T-helper 2 cell treated with Interferon-gamma antibody and Interleukin-4, amounts not matched to agents 5 μg/mL and 100 μg/mL, for 36 hours (primary cell): ENCODE measurements around the gene CCDC51.
A peak's percentile ranks its signal among the peaks of the same experiment; 100 is the strongest.

Experiments
- DNase-seq: peaks from one replicate; pipeline ENCODE4 v3.0.0; 2021; ENCODE audit warnings: low spot score
- H3K27ac Mint-ChIP-seq: one replicate; pipeline ENCODE4 v1.8.0; 2021; ENCODE audit warnings: mild to moderate bottlenecking, mixed read lengths
- H3K27me3 Mint-ChIP-seq: one replicate; pipeline ENCODE4 v1.8.0; 2021; ENCODE audit warnings: low read depth, mixed read lengths
- H3K36me3 Mint-ChIP-seq: one replicate; pipeline ENCODE4 v1.8.0; 2021; ENCODE audit warnings: low read depth, mixed read lengths
- H3K4me1 Mint-ChIP-seq: one replicate; pipeline ENCODE4 v1.8.0; 2021; ENCODE audit warnings: low read depth, mixed read lengths
- H3K4me3 Mint-ChIP-seq: one replicate; pipeline ENCODE4 v1.8.0; 2022; ENCODE audit warnings: mild to moderate bottlenecking, moderate library complexity, mixed read lengths
- H3K9me3 Mint-ChIP-seq: one replicate; pipeline ENCODE4 v1.8.0; 2021; ENCODE audit warnings: mixed read lengths

Gene CCDC51

GRCh38 chr3:48459331-48459730 is 19.4 kb upstream of the CCDC51 start:
- Mint-ChIP-seq H3K4me3 (no peak overlapping the region), H3K27ac (no peak overlapping the region), H3K9me3 (no peaks in the 10 kb centered on the region), H3K36me3 (peaks cover 43% of the 10 kb centered on the region), H3K27me3 (no peaks in the 10 kb centered on the region), H3K4me1 (peaks cover 2% of the 10 kb centered on the region)
- no peak for DNase-seq

DNA sequence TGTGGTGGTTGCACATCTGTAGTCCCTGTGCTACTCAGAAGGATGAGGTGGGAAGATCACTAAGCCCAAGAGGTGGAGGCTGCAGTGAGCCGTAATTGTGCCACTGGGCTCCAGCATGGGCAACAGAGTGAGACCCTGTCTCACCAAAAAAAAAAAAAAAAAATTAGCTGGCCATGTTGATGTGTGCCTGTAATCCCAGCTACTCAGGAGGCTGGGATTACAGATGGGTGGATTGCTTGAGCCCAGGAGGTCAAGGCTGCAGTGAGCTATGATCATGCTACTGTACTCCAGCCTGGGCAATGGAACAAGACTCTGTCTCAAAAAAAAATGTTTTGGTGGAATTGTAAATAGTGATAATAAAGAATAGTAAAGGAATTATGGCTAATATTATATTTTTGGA is 16.5 kb upstream of the CCDC51 start:
- Mint-ChIP-seq H3K9me3 (no peaks in the 10 kb centered on the region), H3K27me3 (no peaks in the 10 kb centered on the region), H3K27ac (no peak overlapping the region), H3K4me3 (no peak overlapping the region), H3K4me1 (peaks cover 2% of the 10 kb centered on the region), H3K36me3 (peaks cover 53% of the 10 kb centered on the region)
- DNase-seq = no peak

GRCh38 chr3:48451270-48451669 is 11.4 kb upstream of the CCDC51 start:
- H3K4me1 Mint-ChIP-seq = peaks cover 16% of the 10 kb centered on the region

DNA sequence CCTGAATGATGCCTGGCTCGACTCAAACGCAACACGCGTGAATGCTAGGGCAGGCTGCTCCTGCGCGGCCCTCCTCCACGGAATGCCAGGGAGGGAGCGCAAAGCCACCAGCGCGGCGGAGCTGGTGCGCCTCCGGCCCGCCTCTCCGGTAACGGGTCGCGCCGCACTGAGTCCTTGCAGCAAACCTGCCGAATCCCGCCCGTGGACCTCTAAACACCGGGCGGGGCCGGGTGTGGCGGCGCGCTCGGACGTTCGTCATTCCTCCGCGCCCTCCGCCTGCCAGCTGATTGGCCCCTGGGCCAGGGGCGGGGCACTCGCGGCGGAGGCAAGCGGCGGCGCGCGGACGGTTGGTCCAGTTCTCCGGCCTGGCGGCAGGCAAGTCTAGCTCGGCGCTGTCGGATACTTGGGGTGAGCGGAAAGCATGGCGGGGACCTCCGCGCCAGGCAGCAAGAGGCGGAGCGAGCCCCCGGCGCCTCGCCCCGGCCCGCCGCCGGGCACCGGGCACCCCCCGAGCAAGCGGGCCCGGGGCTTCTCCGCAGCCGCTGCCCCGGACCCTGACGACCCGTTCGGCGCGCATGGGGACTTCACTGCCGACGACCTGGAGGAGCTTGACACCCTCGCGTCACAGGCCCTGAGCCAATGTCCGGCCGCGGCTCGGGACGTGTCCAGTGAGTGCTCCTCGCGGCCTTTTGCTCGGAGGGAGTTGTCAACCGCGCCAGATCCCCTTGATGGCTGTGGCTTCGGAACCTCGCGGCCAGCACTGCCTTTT is 6.7 kb upstream of the CCDC51 start, which contains the start of gene ATRIP:
TSS of gene ATRIP (plus strand) at position 313 of the 769 bp plus-strand sequence. CDS start at position 422, 109 bp downstream.
- peaks cover 31% of the 10 kb centered on the region for H3K4me1 Mint-ChIP-seq
- DNase-seq = peak; percentile 93

More at GRCh38 chr3:48451270-48451669, 11.4 kb upstream of the CCDC51 start:
- Mint-ChIP-seq H3K27me3 (no peaks in the 10 kb centered on the region), H3K27ac (no peak overlapping the region), H3K9me3 (no peaks in the 10 kb centered on the region), H3K36me3 (peaks cover 37% of the 10 kb centered on the region), H3K4me3 (no peak overlapping the region)
- DNase-seq = no peak

GRCh38 chr3:48446043-48446424 is 6.1 kb upstream of the CCDC51 start:
- peaks cover 37% of the 10 kb centered on the region for H3K36me3 Mint-ChIP-seq

More for the DNA sequence above, 6.7 kb upstream of the CCDC51 start, which contains the start of gene ATRIP:
- H3K9me3 Mint-ChIP-seq = no peaks in the 10 kb centered on the region
- peak within 1 kb of the TSS; percentile 87 for H3K27ac Mint-ChIP-seq
- no peaks in the 10 kb centered on the region for H3K27me3 Mint-ChIP-seq
- H3K36me3 Mint-ChIP-seq = peaks cover 37% of the 10 kb centered on the region
- peak within 1 kb of the TSS; percentile 90 for H3K4me3 Mint-ChIP-seq

DNA sequence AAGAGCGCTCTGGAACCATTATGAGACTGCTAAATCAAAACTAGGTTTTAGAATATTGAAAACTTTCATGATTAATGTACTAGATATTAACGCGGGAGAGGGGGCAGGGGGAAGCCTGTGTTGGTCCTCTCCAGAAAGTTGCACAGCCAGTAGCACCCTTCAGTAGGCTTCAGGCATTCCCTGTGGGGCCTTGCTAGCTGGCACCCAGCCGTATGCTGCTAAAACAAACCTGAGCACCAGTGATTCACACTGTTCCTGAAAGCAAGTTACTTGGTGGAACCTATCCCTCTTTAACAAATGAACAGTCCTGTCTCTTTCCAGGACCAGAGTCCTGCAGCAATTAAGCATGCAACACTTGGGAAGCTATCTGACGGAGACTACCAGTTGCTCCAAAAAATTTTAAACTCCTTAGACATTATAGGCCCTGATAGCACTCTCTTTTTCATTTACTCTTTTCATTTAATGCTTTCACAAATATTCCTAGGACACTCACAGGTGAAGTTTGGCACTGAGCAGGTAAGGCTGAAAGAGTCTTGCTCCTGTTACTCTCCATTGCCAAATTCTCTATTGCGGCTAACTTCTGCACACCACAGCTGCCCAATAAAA is 5.5 kb upstream of the CCDC51 start:
- Mint-ChIP-seq H3K9me3 (no peaks in the 10 kb centered on the region), H3K4me1 (peaks cover 34% of the 10 kb centered on the region), H3K4me3 (peak overlapping the region; percentile 87), H3K27ac (peak overlapping the region; percentile 87), H3K27me3 (no peaks in the 10 kb centered on the region), H3K36me3 (peaks cover 42% of the 10 kb centered on the region)
- no peak for DNase-seq

More at GRCh38 chr3:48446043-48446424, 6.1 kb upstream of the CCDC51 start:
- no peaks in the 10 kb centered on the region for H3K9me3 Mint-ChIP-seq
- peaks cover 34% of the 10 kb centered on the region for H3K4me1 Mint-ChIP-seq
- no peak for DNase-seq
- peak overlapping the region; percentile 87 for H3K27ac Mint-ChIP-seq
- peak overlapping the region; percentile 87 for H3K4me3 Mint-ChIP-seq
- no peaks in the 10 kb centered on the region for H3K27me3 Mint-ChIP-seq

DNA sequence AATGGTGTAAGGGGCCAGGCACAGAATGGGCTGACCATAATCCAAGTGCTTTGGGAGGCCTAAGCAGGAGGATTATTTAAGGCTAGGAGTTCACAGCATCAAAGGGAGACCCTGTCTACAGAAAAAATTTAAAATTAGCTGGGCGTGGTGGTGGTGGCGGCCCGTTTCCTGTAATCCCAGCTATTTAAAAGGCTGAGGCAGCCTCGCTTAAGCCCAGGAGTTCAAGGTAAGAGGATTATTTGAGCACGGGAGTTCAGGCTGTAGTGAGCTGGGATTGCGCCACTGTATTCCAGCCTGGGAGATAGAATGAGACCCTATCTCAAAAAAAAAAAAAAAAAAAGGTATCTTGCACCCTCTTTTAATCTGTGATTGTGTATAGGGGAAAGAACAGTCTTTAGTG is 2.0 kb upstream of the CCDC51 start:
- no peak for DNase-seq
- Mint-ChIP-seq H3K4me3 (peak overlapping the region; percentile 99), H3K27me3 (no peaks in the 10 kb centered on the region), H3K4me1 (peaks cover 31% of the 10 kb centered on the region), H3K27ac (peak overlapping the region; percentile 53), H3K9me3 (no peaks in the 10 kb centered on the region), H3K36me3 (peaks cover 37% of the 10 kb centered on the region)

DNA sequence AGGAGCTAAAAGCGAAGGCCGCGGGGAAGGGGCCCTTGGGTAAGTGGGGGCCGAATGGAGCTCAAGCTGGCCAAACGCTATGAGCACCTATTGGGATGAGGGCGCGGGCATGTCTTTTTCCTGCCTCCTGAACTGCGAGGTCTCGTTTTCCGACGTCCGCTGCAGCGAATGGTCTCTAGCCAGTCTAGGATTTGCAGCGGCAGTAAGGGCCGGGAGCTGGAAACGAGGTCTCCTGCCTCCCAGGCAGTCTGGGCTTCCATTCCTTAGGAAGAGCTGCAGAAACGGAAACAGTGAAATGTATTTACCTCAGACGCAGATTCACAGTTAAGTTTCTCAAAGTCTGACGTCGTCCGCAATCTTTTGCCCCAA is 655 bp upstream of the CCDC51 start:
- Mint-ChIP-seq H3K27ac (peak overlapping the region; percentile 95), H3K36me3 (peaks cover 37% of the 10 kb centered on the region), H3K4me1 (peaks cover 24% of the 10 kb centered on the region), H3K4me3 (peak overlapping the region; percentile 99), H3K27me3 (no peaks in the 10 kb centered on the region), H3K9me3 (no peaks in the 10 kb centered on the region)
- no peak for DNase-seq

DNA sequence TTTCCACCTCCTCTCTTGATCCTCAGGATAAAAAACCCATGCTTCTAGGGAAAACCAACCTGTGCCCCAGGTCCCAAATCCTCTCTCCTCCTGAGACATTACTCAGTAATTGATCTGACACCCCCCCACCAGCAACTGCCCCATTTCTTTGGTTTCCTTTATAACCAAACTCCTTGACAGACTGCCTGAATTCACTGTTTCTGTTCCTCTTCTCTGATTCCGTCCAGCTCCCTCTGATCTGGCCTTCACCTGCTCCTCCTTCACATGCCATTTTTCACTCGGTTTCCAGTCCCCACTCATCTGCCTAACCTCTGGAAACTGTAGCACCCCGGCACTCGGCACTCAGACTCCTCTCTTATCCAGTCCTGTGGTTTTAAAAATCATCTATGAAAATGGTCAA is 2.1 kb downstream of the CCDC51 start:
- Mint-ChIP-seq H3K27ac (no peak overlapping the region), H3K9me3 (no peaks in the 10 kb centered on the region), H3K4me3 (no peak overlapping the region), H3K4me1 (peaks cover 26% of the 10 kb centered on the region), H3K27me3 (no peaks in the 10 kb centered on the region), H3K36me3 (peaks cover 26% of the 10 kb centered on the region)
- DNase-seq = no peak

DNA sequence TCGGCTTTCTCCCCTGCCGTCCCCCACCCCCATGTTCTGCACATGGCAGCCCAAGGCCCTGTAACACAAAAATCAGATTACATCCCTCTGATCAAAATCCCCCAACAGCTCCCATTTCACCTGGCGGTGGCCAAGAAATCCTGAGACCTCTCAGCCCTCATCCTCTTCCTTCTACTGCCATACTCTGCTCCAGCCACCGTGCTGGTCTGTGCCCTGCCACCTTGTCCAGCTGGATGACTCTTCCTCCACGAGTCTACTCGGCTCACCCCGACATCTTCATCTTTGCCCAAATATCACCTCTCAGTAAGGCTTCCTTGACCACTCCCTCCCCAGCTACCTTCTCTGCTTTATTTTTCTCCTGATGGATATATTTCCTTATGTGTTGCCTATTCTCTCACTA is 3.1 kb downstream of the CCDC51 start:
- Mint-ChIP-seq H3K27me3 (no peaks in the 10 kb centered on the region), H3K27ac (no peak overlapping the region), H3K4me1 (peaks cover 22% of the 10 kb centered on the region), H3K4me3 (no peak overlapping the region), H3K9me3 (no peaks in the 10 kb centered on the region), H3K36me3 (peaks cover 22% of the 10 kb centered on the region)
- no peak for DNase-seq

GRCh38 chr3:48436477-48436787 is 3.5 kb downstream of the CCDC51 start:
- Mint-ChIP-seq H3K4me1 (peaks cover 18% of the 10 kb centered on the region), H3K36me3 (peaks cover 22% of the 10 kb centered on the region), H3K27ac (no peak overlapping the region), H3K27me3 (no peaks in the 10 kb centered on the region), H3K4me3 (no peak overlapping the region), H3K9me3 (no peaks in the 10 kb centered on the region)
- DNase-seq = no peak

- peak; percentile 80 for DNase-seq
- Mint-ChIP-seq H3K36me3 (peaks cover 19% of the 10 kb centered on the region), H3K9me3 (no peaks in the 10 kb centered on the region), H3K4me1 (peaks cover 17% of the 10 kb centered on the region), H3K27me3 (no peaks in the 10 kb centered on the region), H3K4me3 (no peak overlapping the region), H3K27ac (no peak overlapping the region)
Observed at GRCh38 chr3:48435774-48436476, 4.0 kb downstream of the CCDC51 start.

GRCh38 chr3:48435223-48435595 is 4.7 kb downstream of the CCDC51 start:
- Mint-ChIP-seq H3K27me3 (peaks cover 2% of the 10 kb centered on the region), H3K36me3 (peaks cover 13% of the 10 kb centered on the region), H3K4me3 (no peak overlapping the region), H3K4me1 (peaks cover 19% of the 10 kb centered on the region), H3K27ac (no peak overlapping the region), H3K9me3 (no peaks in the 10 kb centered on the region)
- no peak for DNase-seq

- Mint-ChIP-seq H3K4me3 (no peak overlapping the region), H3K27me3 (peaks cover 6% of the 10 kb centered on the region), H3K9me3 (no peaks in the 10 kb centered on the region), H3K36me3 (peaks cover 8% of the 10 kb centered on the region), H3K4me1 (peaks cover 19% of the 10 kb centered on the region), H3K27ac (no peak overlapping the region)
- DNase-seq = no peak
Observed at GRCh38 chr3:48434591-48435222, 5.2 kb downstream of the CCDC51 start.
